ENCODE results near the gene ZNF507. TPM values are rescaled to one million over a fixed set of nuclear protein-coding genes. Genes with fewer than 3 reads are reported as not detected.

The ZNF507 gene
- total and polyA plus RNA-seq, 2 of the 8 experiments (the other 6 are each of a cell fraction or from before 2014, with no cell fraction given): 8.6 to 28.8 TPM

DNA sequence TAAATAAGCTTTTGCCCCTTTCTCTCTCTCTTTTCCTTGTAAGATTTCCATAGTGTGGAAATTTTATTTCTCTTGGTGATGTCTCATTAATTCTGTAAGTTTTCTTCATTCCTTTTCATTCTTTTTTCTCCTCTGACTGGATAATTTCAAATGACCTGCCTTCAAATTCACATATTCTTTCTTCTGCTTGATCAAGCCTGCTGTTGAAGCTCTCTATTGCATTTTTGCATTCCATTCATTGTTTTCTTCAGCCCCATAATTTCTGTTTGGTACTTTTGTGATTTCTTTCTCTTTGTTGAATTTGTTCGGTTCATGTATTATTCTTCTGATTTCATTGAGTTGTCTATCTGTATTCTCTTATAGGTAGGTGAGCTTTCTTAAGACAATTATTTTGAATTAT is 42.2 kb upstream of the ZNF507 start (continued):
- no peak for TF ChIP-seq RNF2 (IDR thresholded peaks at IDR 0.05; ENCODE audit: borderline replicate concordance, low read depth, low read length, missing control alignments, poor library complexity, severe bottlenecking)
- TF ChIP-seq JUND (IDR thresholded peaks at IDR 0.05; ENCODE audit: low read length): no peak
- TF ChIP-seq, protein P1, sequence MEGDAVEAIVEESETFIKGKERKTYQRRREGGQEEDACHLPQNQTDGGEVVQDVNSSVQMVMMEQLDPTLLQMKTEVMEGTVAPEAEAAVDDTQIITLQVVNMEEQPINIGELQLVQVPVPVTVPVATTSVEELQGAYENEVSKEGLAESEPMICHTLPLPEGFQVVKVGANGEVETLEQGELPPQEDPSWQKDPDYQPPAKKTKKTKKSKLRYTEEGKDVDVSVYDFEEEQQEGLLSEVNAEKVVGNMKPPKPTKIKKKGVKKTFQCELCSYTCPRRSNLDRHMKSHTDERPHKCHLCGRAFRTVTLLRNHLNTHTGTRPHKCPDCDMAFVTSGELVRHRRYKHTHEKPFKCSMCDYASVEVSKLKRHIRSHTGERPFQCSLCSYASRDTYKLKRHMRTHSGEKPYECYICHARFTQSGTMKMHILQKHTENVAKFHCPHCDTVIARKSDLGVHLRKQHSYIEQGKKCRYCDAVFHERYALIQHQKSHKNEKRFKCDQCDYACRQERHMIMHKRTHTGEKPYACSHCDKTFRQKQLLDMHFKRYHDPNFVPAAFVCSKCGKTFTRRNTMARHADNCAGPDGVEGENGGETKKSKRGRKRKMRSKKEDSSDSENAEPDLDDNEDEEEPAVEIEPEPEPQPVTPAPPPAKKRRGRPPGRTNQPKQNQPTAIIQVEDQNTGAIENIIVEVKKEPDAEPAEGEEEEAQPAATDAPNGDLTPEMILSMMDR (IDR thresholded peaks at IDR 0.05; ENCODE audit: control extremely low read depth in 1 of 3, insufficient read depth in 1 of 3, low read depth in 1 of 3, low read length in 3 of 3): no peak
